T-cell (primary cell): ENCODE data around the gene TIAM1. TPM values are rescaled to one million over a fixed set of nuclear protein-coding genes. Genes with fewer than 3 reads are reported as not detected.

Experiments
- ATAC-seq, 4 experiments: fragments of 200-7000 bp in 3 of 4; fragments of 150-1000 bp in 1 of 4; cut with Tn5 transposase; replicated peaks in 1 of 4; 1 replicate in 3 of 4; 2 replicates in 1 of 4; pipeline ENCODE4 v1.10.0; 2021; ENCODE audit warnings: moderate library complexity in 3 of 4, mild to moderate bottlenecking in 2 of 4, moderate number of reproducible peaks in 1 of 4
- CTCF ChIA-PET, 2 donors: fragments of 300-600 bp; sonication (Branson Sonifier 250); formaldehyde crosslinking; loops; one replicate each; lab custom pipeline; 2022; ENCODE audit warnings: antibody characterized with exemption in 2 of 2; lab: Charles Lee
- POLR2A ChIA-PET, 2 donors: fragments of 300-600 bp; sonication (Branson Sonifier 250); formaldehyde crosslinking; loops; one replicate each; lab custom pipeline; 2022; ENCODE audit warnings: antibody characterized with exemption in 2 of 2; lab: Charles Lee
- DNase-seq, 35 experiments: peaks; one replicate each; pipeline versions ENCODE4 v3.0.0 to v3.0.0-alpha.2; 2013 to 2023
- H3K27ac ChIP-seq: one replicate; pipeline ENCODE4 v1.5.1; 2013; ENCODE audit warnings: low read length
- H3K27me3 ChIP-seq, 2 experiments: replicated peaks in 1 of 2; 1 replicate in 1 of 2; 2 replicates in 1 of 2; pipeline versions ENCODE4 v1.6.1 to v1.7.0; 2013; ENCODE audit warnings: low read length in 1 of 2, mixed read lengths in 1 of 2; ENCODE audit not compliant: control insufficient read depth in 2 of 2, insufficient read depth in 2 of 2; ENCODE audit errors: extremely low read depth in 1 of 2
- H3K36me3 ChIP-seq, 2 donors: 1 replicate in 1 of 2; 2 replicates in 1 of 2; pipeline versions ENCODE4 v1.6.1 to v1.7.0; 2013; ENCODE audit warnings: low read length in 1 of 2; ENCODE audit not compliant: control insufficient read depth in 2 of 2, insufficient read depth in 1 of 2; ENCODE audit errors: extremely low read depth in 1 of 2
- H3K4me1 ChIP-seq, 2 experiments: 1 replicate in 1 of 2; 2 replicates in 1 of 2; pipeline versions ENCODE4 v1.6.1 to v1.7.0; 2013; ENCODE audit warnings: low read length in 2 of 2, mixed read lengths in 1 of 2; ENCODE audit not compliant: insufficient read depth in 2 of 2, control insufficient read depth in 1 of 2; ENCODE audit errors: extremely low read depth in 1 of 2
- H3K4me3 ChIP-seq, 2 donors: 1 replicate in 1 of 2; 2 replicates in 1 of 2; pipeline versions ENCODE4 v1.5.1 to v1.7.0; 2013; ENCODE audit warnings: mild to moderate bottlenecking in 2 of 2, low read length in 1 of 2, moderate library complexity in 1 of 2; ENCODE audit not compliant: control insufficient read depth in 1 of 2; ENCODE audit errors: extremely low read depth in 1 of 2
- H3K9me3 ChIP-seq: 2 replicates; pipeline ENCODE4 v1.7.0; 2013
- H3K27ac Mint-ChIP-seq, 2 donors: one replicate each; pipeline ENCODE4 v1.8.0; 2020 to 2021; ENCODE audit warnings: mild to moderate bottlenecking in 2 of 2, mixed read lengths in 2 of 2
- H3K27me3 Mint-ChIP-seq, 2 donors: one replicate each; pipeline ENCODE4 v1.8.0; 2021 to 2022; ENCODE audit warnings: mixed read lengths in 2 of 2
- H3K36me3 Mint-ChIP-seq: one replicate; pipeline ENCODE4 v1.8.0; 2021; ENCODE audit warnings: mixed read lengths
- H3K4me1 Mint-ChIP-seq, 3 donors: one replicate each; pipeline ENCODE4 v1.8.0; 2020 to 2022; ENCODE audit warnings: mixed read lengths in 3 of 3, mild to moderate bottlenecking in 1 of 3
- H3K4me3 Mint-ChIP-seq, 3 donors: one replicate each; pipeline ENCODE4 v1.8.0; 2020 to 2022; ENCODE audit warnings: mild to moderate bottlenecking in 3 of 3, mixed read lengths in 3 of 3, moderate library complexity in 3 of 3
- H3K9me3 Mint-ChIP-seq, 3 donors: one replicate each; pipeline ENCODE4 v1.8.0; 2020 to 2022; ENCODE audit warnings: mixed read lengths in 3 of 3
- WGBS: methylation state at CpG from one replicate; pipeline ENCODE4 v1.1.5; 2013; ENCODE audit warnings: missing lambda C conversion rate; ENCODE audit not compliant: insufficient coverage; 5-methylcytosine and 5-hydroxymethylcytosine counted together
- total RNA-seq, 35 experiments: library from RNA in 6 of 35; stranded (reverse) in 6 of 35; fragments of 120-200 nt in 1 of 35; gene quantifications; one replicate each; pipeline versions ENCODE4 v1.2.1 to v1.2.4 and lab custom pipeline; 2013 to 2026

Gene TIAM1
- total RNA-seq, 5 donors from 2014 or later (not counting 1 experiment from before 2014, with no cell fraction given), result 60.8 to 79.4 (median 65.5) TPM

- 0% methylated on average over 2 of the region's 2 CpGs for WGBS
- H3K9me3 Mint-ChIP-seq, result peaks cover 0 to 6% (median 4%) of the 10 kb centered on the region in 3 donors
- no peak for DNase-seq
- Histone ChIP-seq H3K36me3 (peaks cover 0 to 2% of the 10 kb centered on the region in 2 donors), H3K4me3 (no peak overlapping the region), H3K4me1 (peaks cover 0 to 14% of the 10 kb centered on the region in 2 experiments), H3K27ac (no peak overlapping the region), H3K27me3 (no peaks in the 10 kb centered on the region), H3K9me3 (peaks cover 2% of the 10 kb centered on the region)
- no peaks in the 10 kb centered on the region for H3K27me3 Mint-ChIP-seq
- ChIA-PET POLR2A (no interaction called here), CTCF (no interaction called here)
- H3K27ac Mint-ChIP-seq, result peak overlapping the region; percentile 59 to 70
- no peak overlapping the region for H3K4me3 Mint-ChIP-seq
- ATAC-seq, result peak in 2 of 4 experiments; percentile 27 to 61
- no peaks in the 10 kb centered on the region for H3K36me3 Mint-ChIP-seq
- peaks cover 9 to 22% (median 19%) of the 10 kb centered on the region in 3 donors for H3K4me1 Mint-ChIP-seq
Observed at GRCh38 chr21:31273278-31273677, 70.8 kb downstream of the TIAM1 start.

- H3K27me3 ChIP-seq, result peaks cover 0 to 9% of the 10 kb centered on the region in 2 experiments
- H3K27ac ChIP-seq, result no peak overlapping the region
- H3K4me3 ChIP-seq, result peak overlapping the region in 1 of 2 donors; percentile 28
- POLR2A ChIA-PET, result interaction anchor here in 1 of 2 donors (0.6 to 0.7 kb wide), 2 partner anchors 15 to 81 kb away, joined by 3 read pairs; no protein-coding TSS in a partner anchor
- H3K9me3 Mint-ChIP-seq, result peaks cover 0 to 2% (median 0%) of the 10 kb centered on the region in 3 donors
- peaks cover 0 to 7% of the 10 kb centered on the region in 2 donors for H3K27me3 Mint-ChIP-seq
- CTCF ChIA-PET, result no interaction called here
- H3K4me3 Mint-ChIP-seq, result peak overlapping the region; percentile 11 to 59 (median 35)
- peak overlapping the region; percentile 23 to 59 for H3K27ac Mint-ChIP-seq
- 13% methylated on average over 4 of the region's 5 CpGs for WGBS
- peaks cover 0 to 2% of the 10 kb centered on the region in 2 donors for H3K36me3 ChIP-seq
- peaks cover 10% of the 10 kb centered on the region for H3K36me3 Mint-ChIP-seq
- ATAC-seq, result peak; percentile 54 to 73 (median 62)
- H3K4me1 Mint-ChIP-seq, result peaks cover 29 to 46% (median 40%) of the 10 kb centered on the region in 3 donors
- peaks cover 0 to 18% of the 10 kb centered on the region in 2 experiments for H3K4me1 ChIP-seq
- peak in 1 of 35 experiments; percentile 30 for DNase-seq
- no peaks in the 10 kb centered on the region for H3K9me3 ChIP-seq
Observed at GRCh38 chr21:31268090-31268489, 76.0 kb downstream of the TIAM1 start.

GRCh38 chr21:31267644-31268043 lies 76.4 kb downstream of the TIAM1 start:
- no peak for ATAC-seq
- no peak for DNase-seq
- H3K4me3 ChIP-seq, result peak overlapping the region in 1 of 2 donors; percentile 28
- Mint-ChIP-seq H3K9me3 (peaks cover 0 to 2% (median 0%) of the 10 kb centered on the region in 3 donors), H3K36me3 (peaks cover 10% of the 10 kb centered on the region), H3K4me3 (peak overlapping the region in 2 of 3 donors; percentile 35 to 59), H3K27ac (peak overlapping the region in 1 of 2 donors; percentile 59), H3K4me1 (peaks cover 28 to 44% (median 38%) of the 10 kb centered on the region in 3 donors), H3K27me3 (peaks cover 0 to 7% of the 10 kb centered on the region in 2 donors)
- no peak overlapping the region for H3K27ac ChIP-seq
- WGBS, result 90% methylated on average over 2 of the region's 4 CpGs
- CTCF ChIA-PET, result interaction anchor here (0.6 kb wide), 2 partner anchors 179 to 1967 kb away, joined by 3 read pairs; no protein-coding TSS in a partner anchor
- POLR2A ChIA-PET, result interaction anchor here in 1 of 2 donors (0.6 to 0.7 kb wide), 2 partner anchors 15 to 81 kb away, joined by 3 read pairs; no protein-coding TSS in a partner anchor
- peaks cover 0 to 9% of the 10 kb centered on the region in 2 experiments for H3K27me3 ChIP-seq
- no peaks in the 10 kb centered on the region for H3K9me3 ChIP-seq
- H3K36me3 ChIP-seq, result peaks cover 0 to 2% of the 10 kb centered on the region in 2 donors
- peaks cover 0 to 15% of the 10 kb centered on the region in 2 experiments for H3K4me1 ChIP-seq

GRCh38 chr21:31266241-31266640 lies 77.8 kb downstream of the TIAM1 start:
- Mint-ChIP-seq H3K9me3 (peaks cover 0 to 2% (median 0%) of the 10 kb centered on the region in 3 donors), H3K36me3 (peaks cover 10% of the 10 kb centered on the region), H3K27ac (no peak overlapping the region), H3K4me3 (peak overlapping the region in 1 of 3 donors; percentile 51), H3K4me1 (peaks cover 28 to 42% (median 34%) of the 10 kb centered on the region in 3 donors), H3K27me3 (peaks cover 0 to 7% of the 10 kb centered on the region in 2 donors)
- Histone ChIP-seq H3K27me3 (peaks cover 0 to 9% of the 10 kb centered on the region in 2 experiments), H3K4me3 (no peak overlapping the region), H3K4me1 (peaks cover 0 to 15% of the 10 kb centered on the region in 2 experiments), H3K27ac (no peak overlapping the region), H3K9me3 (no peaks in the 10 kb centered on the region), H3K36me3 (peaks cover 0 to 2% of the 10 kb centered on the region in 2 donors)
- no peak for ATAC-seq
- ChIA-PET CTCF (no interaction called here), POLR2A (no interaction called here)
- no peak for DNase-seq
- WGBS, result 96% methylated on average over 13 of the region's 18 CpGs

- H3K36me3 Mint-ChIP-seq, result peaks cover 10% of the 10 kb centered on the region
- H3K27me3 ChIP-seq, result peaks cover 0 to 9% of the 10 kb centered on the region in 2 experiments
- no peaks in the 10 kb centered on the region for H3K36me3 ChIP-seq
- peaks cover 0 to 15% of the 10 kb centered on the region in 2 experiments for H3K4me1 ChIP-seq
- no peak overlapping the region for H3K4me3 ChIP-seq
- peaks cover 0 to 7% of the 10 kb centered on the region in 2 donors for H3K27me3 Mint-ChIP-seq
- H3K9me3 ChIP-seq, result no peaks in the 10 kb centered on the region
- H3K4me3 Mint-ChIP-seq, result peak overlapping the region in 2 of 3 donors; percentile 51 to 53
- peaks cover 28 to 44% (median 37%) of the 10 kb centered on the region in 3 donors for H3K4me1 Mint-ChIP-seq
- WGBS, result 49% methylated on average over 8 of the region's 11 CpGs
- H3K27ac ChIP-seq, result no peak overlapping the region
- H3K27ac Mint-ChIP-seq, result no peak overlapping the region
- ChIA-PET CTCF (interaction anchor here in 1 of 2 donors (0.6 to 0.8 kb wide), 2 partner anchors 45 to 1778 kb away, joined by 3 to 4 read pairs; no protein-coding TSS in a partner anchor), POLR2A (interaction anchor here in 1 of 2 donors (0.7 kb wide), 1 partner anchor 21 kb away, joined by 3 read pairs; no protein-coding TSS in a partner anchor)
- peaks cover 0 to 2% (median 0%) of the 10 kb centered on the region in 3 donors for H3K9me3 Mint-ChIP-seq
- peak in 1 of 4 experiments; percentile 40 for ATAC-seq
- DNase-seq, result no peak
Observed at GRCh38 chr21:31265366-31266013, 78.6 kb downstream of the TIAM1 start.

- ATAC-seq, result no peak
- Histone ChIP-seq H3K4me1 (peaks cover 0 to 15% of the 10 kb centered on the region in 2 experiments), H3K9me3 (no peaks in the 10 kb centered on the region), H3K27me3 (peaks cover 0 to 9% of the 10 kb centered on the region in 2 experiments), H3K36me3 (no peaks in the 10 kb centered on the region), H3K27ac (no peak overlapping the region), H3K4me3 (no peak overlapping the region)
- DNase-seq, result no peak
- POLR2A ChIA-PET, result interaction anchor here in 1 of 2 donors (0.7 kb wide), 1 partner anchor 20 kb away, joined by 3 read pairs; no protein-coding TSS in a partner anchor
- Mint-ChIP-seq H3K4me3 (no peak overlapping the region), H3K27ac (no peak overlapping the region), H3K36me3 (peaks cover 10% of the 10 kb centered on the region), H3K9me3 (peaks cover 0 to 2% (median 0%) of the 10 kb centered on the region in 3 donors), H3K4me1 (peaks cover 28 to 44% (median 39%) of the 10 kb centered on the region in 3 donors), H3K27me3 (peaks cover 0 to 7% of the 10 kb centered on the region in 2 donors)
- WGBS, result 90% methylated on average over 6 of the region's 6 CpGs
- CTCF ChIA-PET, result interaction anchor here in 1 of 2 donors (0.6 kb wide), 1 partner anchor 15 kb away, joined by 6 read pairs; no protein-coding TSS in a partner anchor
Observed at GRCh38 chr21:31264574-31264973, 79.5 kb downstream of the TIAM1 start.
